Astrocyte (in vitro differentiated cells and primary cell): ENCODE results near the gene MARCHF10. TPM values are rescaled to one million over a fixed set of nuclear protein-coding genes. Genes with fewer than 3 reads are reported as not detected.

Experiments
- DNase-seq: peaks from one replicate; pipeline ENCODE4 v3.0.0-alpha.2; 2010; ENCODE audit warnings: low read depth
- FAIRE-seq: peaks from 2 replicates; lab custom pipeline; 2011; peaks lifted over from hg19 to GRCh38; lab: Jason Lieb, UNC
- H2AFZ ChIP-seq: 2 replicates; pipeline ENCODE4 v1.6.0; 2012; ENCODE audit warnings: low read depth, low read length, inconsistent platforms
- H3K27ac ChIP-seq: 2 replicates; pipeline ENCODE4 v1.5.1; 2011; ENCODE audit warnings: low read depth, low read length, inconsistent platforms
- H3K27me3 ChIP-seq: 2 replicates; pipeline ENCODE4 v1.6.0; 2011; ENCODE audit warnings: low read length, inconsistent platforms; ENCODE audit not compliant: insufficient read depth
- H3K36me3 ChIP-seq: 2 replicates; pipeline ENCODE4 v1.5.1; 2011; ENCODE audit warnings: low read length, inconsistent platforms; ENCODE audit not compliant: insufficient read depth
- H3K4me1 ChIP-seq: 2 replicates; pipeline ENCODE4 v1.5.1; 2011; ENCODE audit warnings: low read length, inconsistent platforms; ENCODE audit not compliant: insufficient read depth
- H3K4me2 ChIP-seq: 2 replicates; pipeline ENCODE4 v1.6.0; 2012; ENCODE audit warnings: low read length, inconsistent platforms
- H3K4me3 ChIP-seq: 2 replicates; pipeline ENCODE4 v1.5.1; 2011; ENCODE audit warnings: low read depth, mild to moderate bottlenecking, low read length, inconsistent platforms; ENCODE audit not compliant: insufficient read depth
- H3K79me2 ChIP-seq: 2 replicates; pipeline ENCODE4 v1.6.0; 2012; ENCODE audit warnings: mild to moderate bottlenecking, low read length, inconsistent platforms; ENCODE audit not compliant: insufficient read depth
- H3K9ac ChIP-seq: 2 replicates; pipeline ENCODE4 v1.6.0; 2012; ENCODE audit warnings: mild to moderate bottlenecking, low read length, inconsistent platforms
- H3K9me3 ChIP-seq: 2 replicates; pipeline ENCODE4 v1.5.1; 2012; ENCODE audit warnings: low read depth, mild to moderate bottlenecking, low read length, inconsistent platforms; ENCODE audit not compliant: insufficient read depth
- H4K20me1 ChIP-seq: 2 replicates; pipeline ENCODE4 v1.6.0; 2012; ENCODE audit warnings: low read length, inconsistent platforms; ENCODE audit not compliant: insufficient read depth
- H3K27ac Mint-ChIP-seq: one replicate; pipeline ENCODE4 v1.8.0; 2021; ENCODE audit warnings: mild to moderate bottlenecking, mixed read lengths; ENCODE audit not compliant: unreplicated experiment
- H3K27me3 Mint-ChIP-seq: one replicate; pipeline ENCODE4 v1.8.0; 2021; ENCODE audit warnings: low read depth, mixed read lengths; ENCODE audit not compliant: unreplicated experiment
- H3K36me3 Mint-ChIP-seq: one replicate; pipeline ENCODE4 v1.8.0; 2021; ENCODE audit warnings: low read depth, mixed read lengths; ENCODE audit not compliant: unreplicated experiment
- H3K4me1 Mint-ChIP-seq: one replicate; pipeline ENCODE4 v1.8.0; 2021; ENCODE audit warnings: low read depth, mixed read lengths; ENCODE audit not compliant: unreplicated experiment
- H3K4me3 Mint-ChIP-seq: one replicate; pipeline ENCODE4 v1.8.0; 2021; ENCODE audit warnings: mild to moderate bottlenecking, moderate library complexity, mixed read lengths; ENCODE audit not compliant: unreplicated experiment
- H3K9me3 Mint-ChIP-seq: one replicate; pipeline ENCODE4 v1.8.0; 2021; ENCODE audit warnings: mild to moderate bottlenecking, mixed read lengths; ENCODE audit not compliant: unreplicated experiment
- EZH2 ChIP-seq: IDR thresholded peaks from 2 replicates; pipeline ENCODE4 v1.6.1; 2012; ENCODE audit warnings: mild to moderate bottlenecking, low read length, inconsistent platforms; ENCODE audit not compliant: insufficient read depth
- total RNA-seq: library from RNA; stranded (reverse); gene quantifications from 2 replicates; pipeline ENCODE4 v1.2.1, GENCODE V29; 2021
- TF ChIP-seq, protein P1 (sequence below): IDR thresholded peaks from 2 replicates; pipeline ENCODE4 v1.5.1; 2011; ENCODE audit warnings: low read depth, mild to moderate bottlenecking, inconsistent platforms, low read length, moderate library complexity; ENCODE audit not compliant: insufficient read depth

MARCHF10 gene
- total RNA-seq, 1 donor from 2014 or later: not detected

DNA sequence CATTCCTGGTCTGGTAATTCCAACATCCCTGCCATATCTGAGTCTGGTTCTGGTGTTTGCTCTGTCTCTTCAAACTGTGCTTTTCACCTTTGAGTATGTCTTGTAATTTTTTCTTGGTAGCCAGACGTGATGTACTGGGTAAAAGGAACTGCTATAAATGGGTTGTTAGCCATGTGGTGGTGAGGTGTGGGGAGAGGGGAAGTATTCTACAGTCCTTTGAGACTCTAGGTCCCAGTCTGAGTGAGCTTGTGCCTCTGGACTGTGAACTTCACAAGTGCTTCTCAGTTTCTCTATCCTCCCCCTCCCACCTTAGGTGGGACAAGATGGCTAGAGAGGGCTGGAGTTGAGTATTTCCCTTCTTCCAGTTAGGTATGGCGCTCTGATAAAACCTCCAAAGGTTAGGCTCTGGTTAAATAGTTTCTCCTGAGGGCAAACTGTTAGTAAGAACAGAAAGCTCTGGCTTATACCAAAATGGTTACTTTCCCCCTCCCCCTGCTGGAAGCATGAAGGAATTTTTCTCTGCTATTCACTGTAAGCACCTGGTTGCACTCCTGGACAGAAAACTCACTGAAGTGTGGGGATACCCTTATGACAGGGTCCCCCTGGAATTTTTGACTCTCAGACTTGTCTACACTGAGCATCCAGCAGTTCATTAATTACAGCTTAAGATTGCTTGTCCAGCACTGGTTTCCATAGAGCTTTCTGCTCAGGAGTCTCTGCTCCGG lies 87.8 kb downstream of the MARCHF10 start:
- DNase-seq (peak; percentile 20), FAIRE-seq (no peak)
- H3K27ac ChIP-seq: no peak overlapping the region
- Mint-ChIP-seq H3K4me3 (no peak overlapping the region), H3K36me3 (peaks cover 2% of the 10 kb centered on the region), H3K9me3 (no peaks in the 10 kb centered on the region), H3K4me1 (peaks cover 9% of the 10 kb centered on the region), H3K27me3 (no peaks in the 10 kb centered on the region), H3K27ac (no peak overlapping the region)
- H3K4me1 ChIP-seq: peaks cover 6% of the 10 kb centered on the region
- no peak overlapping the region for H3K9ac ChIP-seq
- no peaks in the 10 kb centered on the region for H3K79me2 ChIP-seq
- no peaks in the 10 kb centered on the region for H4K20me1 ChIP-seq
- no peak overlapping the region for H3K4me2 ChIP-seq
- H3K27me3 ChIP-seq: no peaks in the 10 kb centered on the region
- H2AFZ ChIP-seq: no peak overlapping the region
- no peaks in the 10 kb centered on the region for H3K36me3 ChIP-seq
- no peak for TF ChIP-seq EZH2
- TF ChIP-seq, protein P1, sequence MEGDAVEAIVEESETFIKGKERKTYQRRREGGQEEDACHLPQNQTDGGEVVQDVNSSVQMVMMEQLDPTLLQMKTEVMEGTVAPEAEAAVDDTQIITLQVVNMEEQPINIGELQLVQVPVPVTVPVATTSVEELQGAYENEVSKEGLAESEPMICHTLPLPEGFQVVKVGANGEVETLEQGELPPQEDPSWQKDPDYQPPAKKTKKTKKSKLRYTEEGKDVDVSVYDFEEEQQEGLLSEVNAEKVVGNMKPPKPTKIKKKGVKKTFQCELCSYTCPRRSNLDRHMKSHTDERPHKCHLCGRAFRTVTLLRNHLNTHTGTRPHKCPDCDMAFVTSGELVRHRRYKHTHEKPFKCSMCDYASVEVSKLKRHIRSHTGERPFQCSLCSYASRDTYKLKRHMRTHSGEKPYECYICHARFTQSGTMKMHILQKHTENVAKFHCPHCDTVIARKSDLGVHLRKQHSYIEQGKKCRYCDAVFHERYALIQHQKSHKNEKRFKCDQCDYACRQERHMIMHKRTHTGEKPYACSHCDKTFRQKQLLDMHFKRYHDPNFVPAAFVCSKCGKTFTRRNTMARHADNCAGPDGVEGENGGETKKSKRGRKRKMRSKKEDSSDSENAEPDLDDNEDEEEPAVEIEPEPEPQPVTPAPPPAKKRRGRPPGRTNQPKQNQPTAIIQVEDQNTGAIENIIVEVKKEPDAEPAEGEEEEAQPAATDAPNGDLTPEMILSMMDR: peak; percentile 35
- no peaks in the 10 kb centered on the region for H3K9me3 ChIP-seq
- H3K4me3 ChIP-seq: no peak overlapping the region

DNA sequence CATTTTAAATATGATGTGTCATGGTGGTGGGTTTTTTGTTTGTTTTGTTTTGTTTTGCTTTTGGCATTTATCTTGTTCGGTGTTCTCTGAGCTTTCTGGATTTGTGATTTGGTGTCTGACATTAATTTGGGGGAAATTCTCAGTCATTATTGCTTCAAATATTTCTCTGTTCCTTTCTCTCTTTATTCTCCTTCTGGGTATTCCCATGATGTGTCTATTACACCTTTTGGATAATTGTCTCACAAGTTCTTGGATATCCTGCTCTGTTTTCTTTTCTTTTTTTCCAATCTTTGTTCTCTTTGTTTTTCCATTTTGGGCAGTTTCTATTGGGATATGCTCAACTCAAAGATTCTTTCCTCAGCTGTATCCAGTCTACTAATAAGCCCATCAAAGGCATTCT lies 88.5 kb downstream of the MARCHF10 start:
- Histone ChIP-seq H3K36me3 (no peaks in the 10 kb centered on the region), H3K27me3 (no peaks in the 10 kb centered on the region), H3K4me3 (no peak overlapping the region), H2AFZ (no peak overlapping the region), H4K20me1 (no peaks in the 10 kb centered on the region), H3K4me2 (no peak overlapping the region), H3K79me2 (no peaks in the 10 kb centered on the region), H3K9me3 (no peaks in the 10 kb centered on the region), H3K4me1 (peaks cover 9% of the 10 kb centered on the region), H3K9ac (no peak overlapping the region), H3K27ac (no peak overlapping the region)
- H3K9me3 Mint-ChIP-seq: peaks cover 4% of the 10 kb centered on the region
- peaks cover 5% of the 10 kb centered on the region for H3K4me1 Mint-ChIP-seq
- peaks cover 2% of the 10 kb centered on the region for H3K36me3 Mint-ChIP-seq
- H3K27me3 Mint-ChIP-seq: no peaks in the 10 kb centered on the region
- TF ChIP-seq, protein P1: no peak
- TF ChIP-seq EZH2: no peak
- no peak for FAIRE-seq
- no peak overlapping the region for H3K27ac Mint-ChIP-seq
- H3K4me3 Mint-ChIP-seq: no peak overlapping the region
- no peak for DNase-seq

DNA sequence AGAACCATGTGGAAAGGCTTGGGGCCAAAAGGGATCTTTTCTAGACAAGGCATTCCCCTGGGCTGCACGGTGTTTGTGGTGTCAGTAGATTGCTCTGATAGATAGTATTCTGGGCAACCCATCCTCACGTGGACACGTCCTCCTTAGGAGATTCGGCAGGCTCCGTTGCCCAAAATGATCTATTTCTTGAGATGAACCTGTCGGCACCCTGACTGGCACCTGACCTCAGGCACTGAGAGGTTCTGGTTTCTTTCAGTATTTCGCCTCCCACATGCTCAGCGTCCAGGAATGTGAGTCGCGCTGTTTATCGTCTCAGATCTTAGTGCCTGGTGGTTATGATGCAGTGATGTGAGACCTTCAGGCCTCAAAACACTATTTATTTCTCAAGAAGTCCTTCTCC lies 89.7 kb downstream of the MARCHF10 start:
- H3K4me2 ChIP-seq: no peak overlapping the region

More for the DNA sequence above, 89.7 kb downstream of the MARCHF10 start:
- Mint-ChIP-seq H3K4me3 (no peak overlapping the region), H3K27me3 (peaks cover 2% of the 10 kb centered on the region), H3K4me1 (peaks cover 5% of the 10 kb centered on the region), H3K36me3 (peaks cover 2% of the 10 kb centered on the region), H3K9me3 (peaks cover 4% of the 10 kb centered on the region), H3K27ac (no peak overlapping the region)
- Histone ChIP-seq H3K79me2 (no peaks in the 10 kb centered on the region), H3K4me3 (no peak overlapping the region), H3K36me3 (no peaks in the 10 kb centered on the region), H4K20me1 (no peaks in the 10 kb centered on the region), H3K9ac (no peak overlapping the region), H3K9me3 (no peaks in the 10 kb centered on the region), H3K4me1 (peaks cover 19% of the 10 kb centered on the region), H2AFZ (no peak overlapping the region), H3K27ac (no peak overlapping the region), H3K27me3 (no peaks in the 10 kb centered on the region)
- no peak for FAIRE-seq
- peak; percentile 85 for DNase-seq
- no peak for TF ChIP-seq EZH2
- TF ChIP-seq, protein P1: no peak
